SK-N-SH (cell line): ENCODE results near the gene ALS2CL. TPM values are rescaled to one million over a fixed set of nuclear protein-coding genes. Genes with fewer than 3 reads are reported as not detected.

Experiments
- CTCF ChIA-PET: fragments of 300-600, 350-600 bp; formaldehyde crosslinking; extraction: SDS; loops from one replicate; lab custom pipeline; 2021; lab: Yijun Ruan, JAX
- POLR2A ChIA-PET: fragments of 350-600 bp; sonication (Branson Sonifier 250); formaldehyde crosslinking; extraction: SDS; loops from one replicate; lab custom pipeline; 2020; ENCODE audit warnings: antibody characterized with exemption, inconsistent platforms; lab: Yijun Ruan, JAX
- DNase-seq: peaks from one replicate; pipeline ENCODE4 v3.0.0; 2012
- H2AFZ ChIP-seq: fragments of 200-600 bp; sonication (generic); 2 replicates; pipeline ENCODE4 v1.8.1; 2016; ENCODE audit warnings: antibody characterized with exemption, mild to moderate bottlenecking, low read depth
- H3F3A ChIP-seq: fragments of 200-600 bp; sonication (generic); replicated peaks from 2 replicates; pipeline ENCODE3; 2016; ENCODE audit warnings: antibody characterized with exemption, mild to moderate bottlenecking; ENCODE audit not compliant: insufficient read depth
- H3K27ac ChIP-seq, 2 experiments: fragments of 200-500 bp in 1 of 2; fragments of 200-600 bp in 1 of 2; sonication (Bioruptor generic) in 1 of 2; sonication (generic), shearing (Covaris generic) in 1 of 2; 2 replicates each; pipeline versions ENCODE4 v1.5.1 to v1.6.1; 2014 to 2016; ENCODE audit warnings: low read depth in 2 of 2, inconsistent platforms in 1 of 2, low read length in 1 of 2, mild to moderate bottlenecking in 1 of 2, mixed read lengths in 1 of 2
- H3K27me3 ChIP-seq: fragments of 200-600 bp; sonication (generic), shearing (Covaris generic); 2 replicates; pipeline ENCODE4 v1.6.1; 2016; ENCODE audit warnings: mixed run types; ENCODE audit not compliant: insufficient read depth
- H3K36me3 ChIP-seq, 2 experiments: fragments of 200-500 bp in 1 of 2; fragments of 200-600 bp in 1 of 2; sonication (Bioruptor generic) in 1 of 2; sonication (generic) in 1 of 2; replicated peaks in 1 of 2; 2 replicates each; pipeline versions ENCODE3 to v1.5.1; 2014 to 2016; ENCODE audit warnings: low read length in 1 of 2, mild to moderate bottlenecking in 1 of 2; ENCODE audit not compliant: insufficient read depth in 2 of 2, control insufficient read depth in 1 of 2
- H3K4me1 ChIP-seq, 2 experiments: fragments of 200-500 bp in 1 of 2; fragments of 200-600 bp in 1 of 2; sonication (Bioruptor generic) in 1 of 2; sonication (generic), shearing (Covaris generic) in 1 of 2; 2 replicates each; pipeline versions ENCODE4 v1.5.1 to v1.6.1; 2014 to 2016; ENCODE audit warnings: low read depth in 1 of 2, low read length in 1 of 2, mixed run types in 1 of 2; ENCODE audit not compliant: insufficient read depth in 2 of 2, control insufficient read depth in 1 of 2
- H3K4me2 ChIP-seq: fragments of 200-600 bp; sonication (generic), shearing (Covaris generic); 2 replicates; pipeline ENCODE4 v1.6.1; 2017; ENCODE audit warnings: mixed run types
- H3K4me3 ChIP-seq, 2 experiments: fragments of 200-500 bp in 1 of 2; fragments of 200-600 bp in 1 of 2; sonication (Bioruptor generic) in 1 of 2; sonication (generic), shearing (Covaris generic) in 1 of 2; 2 replicates each; pipeline versions ENCODE4 v1.5.1 to v1.8.1; 2014 to 2016; ENCODE audit warnings: low read depth in 2 of 2, inconsistent platforms in 1 of 2, low read length in 1 of 2, mild to moderate bottlenecking in 1 of 2, mixed read lengths in 1 of 2, moderate library complexity in 1 of 2
- H3K79me2 ChIP-seq: fragments of 200-600 bp; sonication (generic); 2 replicates; pipeline ENCODE4 v1.8.1; 2017; ENCODE audit warnings: mild to moderate bottlenecking; ENCODE audit not compliant: insufficient read depth
- H3K9ac ChIP-seq: fragments of 200-600 bp; sonication (generic); 2 replicates; pipeline ENCODE4 v1.6.1; 2017; ENCODE audit warnings: mixed run types
- H3K9me2 ChIP-seq: fragments of 200-600 bp; sonication (generic); 2 replicates; pipeline ENCODE4 v1.6.1; 2017; ENCODE audit warnings: mixed run types
- H3K9me3 ChIP-seq: fragments of 200-600 bp; sonication (generic); 2 replicates; pipeline ENCODE4 v1.6.1; 2017; ENCODE audit warnings: mixed run types, mild to moderate bottlenecking, moderate library complexity
- H4K20me1 ChIP-seq: fragments of 200-600 bp; sonication (generic); 2 replicates; pipeline ENCODE4 v1.6.1; 2017; ENCODE audit warnings: mild to moderate bottlenecking, mixed run types; ENCODE audit not compliant: insufficient read depth
- FOXM1 ChIP-seq: IDR thresholded peaks from 2 replicates; pipeline ENCODE4 v1.4.0; 2012; ENCODE audit warnings: low read depth, mild to moderate bottlenecking
- GATA2 ChIP-seq: sonication (generic); formaldehyde crosslinking; IDR thresholded peaks from 2 replicates; pipeline ENCODE4 v1.5.0; 2020; ENCODE audit warnings: mild to moderate bottlenecking, missing genetic modification reagents
- JUND ChIP-seq: IDR thresholded peaks from 2 replicates; pipeline ENCODE4 v1.4.0; 2012
- MEF2A ChIP-seq: IDR thresholded peaks from 2 replicates; pipeline ENCODE4 v1.4.0; 2012; ENCODE audit warnings: low read depth, borderline replicate concordance
- NRF1 ChIP-seq: IDR thresholded peaks from 2 replicates; pipeline ENCODE4 v1.6.1; 2012; ENCODE audit warnings: low read depth, mild to moderate bottlenecking, low read length
- RAD21 ChIP-seq: IDR thresholded peaks from 2 replicates; pipeline ENCODE4 v1.6.1; 2012; ENCODE audit warnings: mild to moderate bottlenecking, low read length
- SMC3 ChIP-seq: IDR thresholded peaks from 2 replicates; pipeline ENCODE4 v1.6.1; 2012; ENCODE audit warnings: low read depth, low read length, improper control_type of control experiment
- TEAD4 ChIP-seq: IDR thresholded peaks from 2 replicates; pipeline ENCODE4 v1.4.0; 2012; ENCODE audit warnings: mild to moderate bottlenecking, borderline replicate concordance; ENCODE audit not compliant: insufficient read depth
- YY1 ChIP-seq: IDR thresholded peaks from 2 replicates; pipeline ENCODE4 v1.4.0; 2012; ENCODE audit warnings: low read depth, mild to moderate bottlenecking
- WGBS: methylation state at CpG from one replicate; pipeline ENCODE4 v1.1.6; 2017; ENCODE audit warnings: low lambda C conversion rate; 5-methylcytosine and 5-hydroxymethylcytosine counted together
- polyA plus RNA-seq, 3 experiments: library from polyadenylated mRNA; depleted of rRNA; stranded (reverse); fragments of >200 nt; gene quantifications; 2 replicates each; pipeline ENCODE4 v1.2.3, GENCODE V29; 2012

Gene ALS2CL
- polyA plus RNA-seq, 1 of the 3 experiments (the other 2 are of a cell fraction), result 0.18 TPM

GRCh38 chr3:46715507-46716175, 22.2 kb upstream of the ALS2CL start:
- TF ChIP-seq TEAD4, result no peak
- TF ChIP-seq SMC3, result no peak
- TF ChIP-seq YY1, result no peak
- TF ChIP-seq FOXM1, result no peak
- TF ChIP-seq RAD21, result no peak
- Histone ChIP-seq H3K27me3 (no peaks in the 10 kb centered on the region), H4K20me1 (no peaks in the 10 kb centered on the region), H3K9ac (no peak overlapping the region), H3K4me3 (no peak overlapping the region), H3K79me2 (no peaks in the 10 kb centered on the region), H3F3A (no peaks in the 10 kb centered on the region), H2AFZ (no peak overlapping the region), H3K4me2 (no peak overlapping the region), H3K9me2 (no peaks in the 10 kb centered on the region), H3K27ac (no peak overlapping the region), H3K4me1 (no peaks in the 10 kb centered on the region), H3K36me3 (no peaks in the 10 kb centered on the region), H3K9me3 (no peaks in the 10 kb centered on the region)
- no peak for DNase-seq
- 73% methylated on average over 4 of the region's 11 CpGs for WGBS
- ChIA-PET POLR2A (interaction anchor here (0.5 kb wide), 1 partner anchor 261 kb away, joined by 3 read pairs; no protein-coding TSS in a partner anchor), CTCF (interaction anchor here (1.2 to 3.6 kb wide), 7 partner anchors 10 to 194 kb away, joined by 4 to 20 read pairs (median 5); no protein-coding TSS in a partner anchor)

- DNase-seq, result no peak
- CTCF ChIA-PET, result interaction anchor here (1.1 to 3.6 kb wide), 7 partner anchors 9 to 194 kb away, joined by 4 to 20 read pairs (median 5); no protein-coding TSS in a partner anchor
- Histone ChIP-seq H3K9ac (no peak overlapping the region), H3K9me3 (no peaks in the 10 kb centered on the region), H3K27me3 (no peaks in the 10 kb centered on the region), H3K36me3 (no peaks in the 10 kb centered on the region), H3K9me2 (no peaks in the 10 kb centered on the region), H3K79me2 (no peaks in the 10 kb centered on the region), H4K20me1 (no peaks in the 10 kb centered on the region), H3K4me2 (no peak overlapping the region), H2AFZ (no peak overlapping the region), H3K4me3 (no peak overlapping the region), H3K4me1 (no peaks in the 10 kb centered on the region), H3K27ac (no peak overlapping the region), H3F3A (no peaks in the 10 kb centered on the region)
- TF ChIP-seq MEF2A, result no peak
- POLR2A ChIA-PET, result no interaction called here
- 58% methylated on average over 8 of the region's 10 CpGs for WGBS
These were observed 21.4 kb upstream of the ALS2CL start for GRCh38 chr3:46714728-46715506.

- no peak for DNase-seq
- no peaks in the 10 kb centered on the region for H3K79me2 ChIP-seq
- ChIA-PET POLR2A (interaction anchor here (0.8 kb wide), 1 partner anchor 131 kb away, joined by 3 read pairs; no protein-coding TSS in a partner anchor), CTCF (interaction anchor here (1.1 to 3.6 kb wide), 4 partner anchors 8 to 195 kb away, joined by 4 to 20 read pairs (median 8); no protein-coding TSS in a partner anchor)
- H3K9me2 ChIP-seq, result no peaks in the 10 kb centered on the region
- H4K20me1 ChIP-seq, result no peaks in the 10 kb centered on the region
- no peak overlapping the region for H3K4me2 ChIP-seq
- 17% methylated on average over 3 of the region's 22 CpGs for WGBS
- H3K27ac ChIP-seq, result no peak overlapping the region
- no peak overlapping the region for H2AFZ ChIP-seq
- no peak overlapping the region for H3K4me3 ChIP-seq
- H3K27me3 ChIP-seq, result no peaks in the 10 kb centered on the region
- H3K36me3 ChIP-seq, result no peaks in the 10 kb centered on the region
- no peaks in the 10 kb centered on the region for H3F3A ChIP-seq
- no peaks in the 10 kb centered on the region for H3K4me1 ChIP-seq
- H3K9ac ChIP-seq, result no peak overlapping the region
- TF ChIP-seq GATA2, result no peak
- TF ChIP-seq NRF1, result no peak
- TF ChIP-seq JUND, result no peak
- H3K9me3 ChIP-seq, result no peaks in the 10 kb centered on the region
These were observed 20.5 kb upstream of the ALS2CL start for GRCh38 chr3:46713898-46714552.
